ENCODE measurements around the gene S100A12.

DNA sequence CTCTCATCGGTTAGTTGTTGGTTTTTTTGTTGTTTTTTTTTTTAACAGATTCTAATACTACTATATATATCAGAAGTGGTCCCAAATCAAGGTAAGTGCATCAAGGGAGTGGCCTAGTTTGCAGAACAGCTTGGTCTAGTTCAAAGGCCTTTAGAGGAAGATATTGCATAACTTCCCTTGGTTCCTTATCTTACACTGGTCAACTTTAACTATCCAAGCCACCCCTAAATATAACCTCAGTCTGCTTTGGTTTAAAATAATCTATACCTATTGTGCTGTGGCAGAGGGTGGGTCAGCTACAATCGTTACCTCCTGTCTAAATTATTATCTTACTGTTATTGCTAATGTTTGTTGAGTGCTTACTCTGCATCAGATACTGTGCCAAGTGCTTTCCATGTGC lies 6.9 kb downstream of the S100A12 start:
- no peak for TF ChIP-seq CHD2 (IDR thresholded peaks at IDR 0.05; ENCODE audit: low read length, partially characterized antibody)
- no peak for TF ChIP-seq CTCF (IDR thresholded peaks at IDR 0.05)
- no peak for TF ChIP-seq EZH2phosphoT487 (IDR thresholded peaks at IDR 0.05; ENCODE audit: borderline replicate concordance, low read depth)
- TF ChIP-seq, protein P1, sequence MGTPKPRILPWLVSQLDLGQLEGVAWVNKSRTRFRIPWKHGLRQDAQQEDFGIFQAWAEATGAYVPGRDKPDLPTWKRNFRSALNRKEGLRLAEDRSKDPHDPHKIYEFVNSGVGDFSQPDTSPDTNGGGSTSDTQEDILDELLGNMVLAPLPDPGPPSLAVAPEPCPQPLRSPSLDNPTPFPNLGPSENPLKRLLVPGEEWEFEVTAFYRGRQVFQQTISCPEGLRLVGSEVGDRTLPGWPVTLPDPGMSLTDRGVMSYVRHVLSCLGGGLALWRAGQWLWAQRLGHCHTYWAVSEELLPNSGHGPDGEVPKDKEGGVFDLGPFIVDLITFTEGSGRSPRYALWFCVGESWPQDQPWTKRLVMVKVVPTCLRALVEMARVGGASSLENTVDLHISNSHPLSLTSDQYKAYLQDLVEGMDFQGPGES (IDR thresholded peaks at IDR 0.05; ENCODE audit: low read depth, low read length), result no peak
- no peak for TF ChIP-seq MEF2A (IDR thresholded peaks at IDR 0.05; ENCODE audit: borderline replicate concordance, low read depth)
- no peak for TF ChIP-seq RAD21 (IDR thresholded peaks at IDR 0.05; ENCODE audit: low read length)
- no peak for TF ChIP-seq FOXM1 (IDR thresholded peaks at IDR 0.05; ENCODE audit: low read depth)
- TF ChIP-seq REST (IDR thresholded peaks at IDR 0.05; ENCODE audit: low read depth, low read length), result no peak
- no peak for TF ChIP-seq GABPA (IDR thresholded peaks at IDR 0.05; ENCODE audit: low read depth)
- no peak for TF ChIP-seq SIN3A (IDR thresholded peaks at IDR 0.05; ENCODE audit: borderline replicate concordance, low read depth, low read length)
- no peak for TF ChIP-seq POLR2AphosphoS5 (IDR thresholded peaks at IDR 0.05; ENCODE audit: low read depth, low read length)
- TF ChIP-seq TEAD4 (IDR thresholded peaks at IDR 0.05; ENCODE audit: borderline replicate concordance, insufficient read depth), result no peak

Measured in SK-N-SH (cell line).